ENCODE results near the gene STOX1. TPM values are rescaled to one million over a fixed set of nuclear protein-coding genes. Genes with fewer than 3 reads are reported as not detected.

STOX1 gene
- polyA plus RNA-seq, 1 donor from 2014 or later: 1.2 TPM

DNA sequence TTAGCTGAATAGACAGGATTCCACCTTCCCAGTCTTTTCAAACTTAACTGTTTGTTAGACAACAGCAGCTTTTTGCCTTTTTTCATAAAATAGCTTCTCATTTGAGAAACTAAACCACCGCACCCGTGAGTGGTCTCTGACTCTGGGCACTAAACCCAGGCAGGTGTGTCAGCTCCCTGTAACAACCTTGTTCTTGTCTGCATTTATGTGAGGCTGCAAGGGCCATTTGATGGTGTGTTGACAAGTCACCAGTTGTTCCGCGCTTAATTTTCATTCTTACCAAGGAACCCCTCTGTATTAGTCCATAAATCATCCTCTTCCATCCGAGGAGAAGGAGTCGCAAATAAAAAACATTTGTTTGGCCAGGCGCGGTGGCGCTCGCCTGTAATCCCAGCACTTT lies 1.5 kb downstream of the STOX1 start:
- Histone ChIP-seq H3K9me3 (ENCODE audit: low read length) (no peaks in the 10 kb centered on the region), H3K9me2 (ENCODE audit: insufficient read depth, low read length) (no peaks in the 10 kb centered on the region), H3K79me2 (replicated peaks; ENCODE audit: insufficient read depth, low read length) (no peaks in the 10 kb centered on the region), H4K20me1 (ENCODE audit: insufficient read depth) (no peaks in the 10 kb centered on the region), H3K4me2 (ENCODE audit: low read length) (no peak overlapping the region), H3K4me3 (ENCODE audit: low read length) (peak overlapping the region; percentile 66), H3K27ac (ENCODE audit: low read length) (no peak overlapping the region), H3K27me3 (ENCODE audit: insufficient read depth, low read depth, low read length) (no peaks in the 10 kb centered on the region), H3F3A (ENCODE audit: insufficient read depth, low read length, poor library complexity, severe bottlenecking) (no peaks in the 10 kb centered on the region), H2AFZ (ENCODE audit: low read depth, low read length) (no peak overlapping the region), H3K9ac (ENCODE audit: low read length) (no peak overlapping the region), H3K36me3 (ENCODE audit: insufficient read depth, low read length) (no peaks in the 10 kb centered on the region)
- TF ChIP-seq, protein P1, sequence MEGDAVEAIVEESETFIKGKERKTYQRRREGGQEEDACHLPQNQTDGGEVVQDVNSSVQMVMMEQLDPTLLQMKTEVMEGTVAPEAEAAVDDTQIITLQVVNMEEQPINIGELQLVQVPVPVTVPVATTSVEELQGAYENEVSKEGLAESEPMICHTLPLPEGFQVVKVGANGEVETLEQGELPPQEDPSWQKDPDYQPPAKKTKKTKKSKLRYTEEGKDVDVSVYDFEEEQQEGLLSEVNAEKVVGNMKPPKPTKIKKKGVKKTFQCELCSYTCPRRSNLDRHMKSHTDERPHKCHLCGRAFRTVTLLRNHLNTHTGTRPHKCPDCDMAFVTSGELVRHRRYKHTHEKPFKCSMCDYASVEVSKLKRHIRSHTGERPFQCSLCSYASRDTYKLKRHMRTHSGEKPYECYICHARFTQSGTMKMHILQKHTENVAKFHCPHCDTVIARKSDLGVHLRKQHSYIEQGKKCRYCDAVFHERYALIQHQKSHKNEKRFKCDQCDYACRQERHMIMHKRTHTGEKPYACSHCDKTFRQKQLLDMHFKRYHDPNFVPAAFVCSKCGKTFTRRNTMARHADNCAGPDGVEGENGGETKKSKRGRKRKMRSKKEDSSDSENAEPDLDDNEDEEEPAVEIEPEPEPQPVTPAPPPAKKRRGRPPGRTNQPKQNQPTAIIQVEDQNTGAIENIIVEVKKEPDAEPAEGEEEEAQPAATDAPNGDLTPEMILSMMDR (IDR thresholded peaks at IDR 0.05; ENCODE audit: poor library complexity, severe bottlenecking): no peak
- TF ChIP-seq EZH2 (IDR thresholded peaks at IDR 0.05; ENCODE audit: borderline replicate concordance, insufficient read depth, low read length, poor library complexity, severe bottlenecking) (no peak), TAF1 (IDR thresholded peaks at IDR 0.05; ENCODE audit: low read depth) (no peak), MXI1 (conservative IDR thresholded peaks at IDR 0.05; ENCODE audit: poor library complexity, severe bottlenecking) (no peak), SMC3 (conservative IDR thresholded peaks at IDR 0.05; ENCODE audit: poor library complexity) (no peak), EP300 (conservative IDR thresholded peaks at IDR 0.05; ENCODE audit: poor library complexity, severe bottlenecking) (no peak), POLR2AphosphoS5 (IDR thresholded peaks at IDR 0.05) (no peak), RAD21 (conservative IDR thresholded peaks at IDR 0.05) (no peak)
- TF ChIP-seq, protein P2, sequence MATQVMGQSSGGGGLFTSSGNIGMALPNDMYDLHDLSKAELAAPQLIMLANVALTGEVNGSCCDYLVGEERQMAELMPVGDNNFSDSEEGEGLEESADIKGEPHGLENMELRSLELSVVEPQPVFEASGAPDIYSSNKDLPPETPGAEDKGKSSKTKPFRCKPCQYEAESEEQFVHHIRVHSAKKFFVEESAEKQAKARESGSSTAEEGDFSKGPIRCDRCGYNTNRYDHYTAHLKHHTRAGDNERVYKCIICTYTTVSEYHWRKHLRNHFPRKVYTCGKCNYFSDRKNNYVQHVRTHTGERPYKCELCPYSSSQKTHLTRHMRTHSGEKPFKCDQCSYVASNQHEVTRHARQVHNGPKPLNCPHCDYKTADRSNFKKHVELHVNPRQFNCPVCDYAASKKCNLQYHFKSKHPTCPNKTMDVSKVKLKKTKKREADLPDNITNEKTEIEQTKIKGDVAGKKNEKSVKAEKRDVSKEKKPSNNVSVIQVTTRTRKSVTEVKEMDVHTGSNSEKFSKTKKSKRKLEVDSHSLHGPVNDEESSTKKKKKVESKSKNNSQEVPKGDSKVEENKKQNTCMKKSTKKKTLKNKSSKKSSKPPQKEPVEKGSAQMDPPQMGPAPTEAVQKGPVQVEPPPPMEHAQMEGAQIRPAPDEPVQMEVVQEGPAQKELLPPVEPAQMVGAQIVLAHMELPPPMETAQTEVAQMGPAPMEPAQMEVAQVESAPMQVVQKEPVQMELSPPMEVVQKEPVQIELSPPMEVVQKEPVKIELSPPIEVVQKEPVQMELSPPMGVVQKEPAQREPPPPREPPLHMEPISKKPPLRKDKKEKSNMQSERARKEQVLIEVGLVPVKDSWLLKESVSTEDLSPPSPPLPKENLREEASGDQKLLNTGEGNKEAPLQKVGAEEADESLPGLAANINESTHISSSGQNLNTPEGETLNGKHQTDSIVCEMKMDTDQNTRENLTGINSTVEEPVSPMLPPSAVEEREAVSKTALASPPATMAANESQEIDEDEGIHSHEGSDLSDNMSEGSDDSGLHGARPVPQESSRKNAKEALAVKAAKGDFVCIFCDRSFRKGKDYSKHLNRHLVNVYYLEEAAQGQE (IDR thresholded peaks at IDR 0.05; ENCODE audit: borderline replicate concordance): no peak

DNA sequence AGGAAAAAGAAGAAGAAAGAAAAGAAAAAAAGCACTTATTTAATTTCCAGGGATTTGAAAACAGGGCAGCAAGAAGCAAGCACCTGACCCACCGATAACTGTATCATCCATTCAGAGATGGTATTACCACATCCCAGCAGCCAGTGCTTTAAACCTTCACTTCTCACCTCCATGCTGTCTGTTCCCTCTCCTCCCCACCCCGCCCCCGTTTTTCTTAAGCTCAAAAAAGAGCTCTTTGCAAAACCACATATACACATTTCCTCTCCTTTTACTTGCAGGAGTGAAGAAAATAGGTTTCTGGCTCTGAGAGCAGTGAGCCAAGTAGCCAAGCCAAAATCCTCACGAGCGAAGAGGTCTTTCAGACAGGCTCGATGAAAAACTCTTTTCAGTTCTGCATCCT lies 2.2 kb downstream of the STOX1 start:
- H3K36me3 ChIP-seq (ENCODE audit: insufficient read depth, low read length): no peaks in the 10 kb centered on the region
- no peak overlapping the region for H3K4me3 ChIP-seq (ENCODE audit: low read length)
- no peaks in the 10 kb centered on the region for H3K79me2 ChIP-seq (replicated peaks; ENCODE audit: insufficient read depth, low read length)
- no peaks in the 10 kb centered on the region for H3K9me2 ChIP-seq (ENCODE audit: insufficient read depth, low read length)
- H3F3A ChIP-seq (ENCODE audit: insufficient read depth, low read length, poor library complexity, severe bottlenecking): no peaks in the 10 kb centered on the region
- no peak overlapping the region for H3K9ac ChIP-seq (ENCODE audit: low read length)
- no peak overlapping the region for H2AFZ ChIP-seq (ENCODE audit: low read depth, low read length)
- H3K27ac ChIP-seq (ENCODE audit: low read length): no peak overlapping the region
- no peaks in the 10 kb centered on the region for H3K27me3 ChIP-seq (ENCODE audit: insufficient read depth, low read depth, low read length)
- H3K4me2 ChIP-seq (ENCODE audit: low read length): no peak overlapping the region
- TF ChIP-seq, protein P2 (IDR thresholded peaks at IDR 0.05; ENCODE audit: borderline replicate concordance): no peak
- TF ChIP-seq MXI1 (conservative IDR thresholded peaks at IDR 0.05; ENCODE audit: poor library complexity, severe bottlenecking) (no peak), TAF1 (IDR thresholded peaks at IDR 0.05; ENCODE audit: low read depth) (no peak), RAD21 (conservative IDR thresholded peaks at IDR 0.05) (no peak), POLR2AphosphoS5 (IDR thresholded peaks at IDR 0.05) (no peak), EP300 (conservative IDR thresholded peaks at IDR 0.05; ENCODE audit: poor library complexity, severe bottlenecking) (no peak), EZH2 (IDR thresholded peaks at IDR 0.05; ENCODE audit: borderline replicate concordance, insufficient read depth, low read length, poor library complexity, severe bottlenecking) (no peak), SMC3 (conservative IDR thresholded peaks at IDR 0.05; ENCODE audit: poor library complexity) (no peak)
- TF ChIP-seq, protein P1 (IDR thresholded peaks at IDR 0.05; ENCODE audit: poor library complexity, severe bottlenecking): no peak
- no peaks in the 10 kb centered on the region for H4K20me1 ChIP-seq (ENCODE audit: insufficient read depth)
- no peaks in the 10 kb centered on the region for H3K9me3 ChIP-seq (ENCODE audit: low read length)

Measured in neural cell (in vitro differentiated cells).